GM19463 (cell line): ENCODE data around the gene AMBRA1.

Experiments
- ATAC-seq: cut with Tn5 transposase; IDR thresholded peaks from one replicate; pipeline ENCODE4 v1.9.1; 2021; ENCODE audit warnings: mild to moderate bottlenecking, moderate library complexity; ENCODE audit not compliant: unreplicated experiment

The AMBRA1 gene

DNA sequence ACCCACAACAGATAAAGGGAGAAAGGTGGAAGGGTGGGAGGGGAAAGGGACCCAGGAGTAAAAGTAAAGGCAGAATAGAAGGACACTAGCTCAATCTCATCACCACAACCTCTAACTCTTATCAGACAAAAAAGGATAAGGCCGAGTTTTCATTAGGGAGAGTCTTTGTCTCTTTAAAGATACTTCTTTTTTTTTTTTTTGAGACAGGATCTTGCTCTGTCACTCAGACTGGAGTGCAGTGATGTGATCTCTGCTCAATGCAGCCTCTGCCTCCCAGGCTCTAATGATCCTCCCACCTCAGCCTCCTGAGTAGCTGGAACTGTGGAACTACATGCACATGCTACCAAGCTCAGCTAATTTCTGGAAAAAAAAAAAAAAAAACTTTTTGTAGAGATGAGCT is 116.7 kb downstream of the AMBRA1 start:
- ATAC-seq, result no peak

DNA sequence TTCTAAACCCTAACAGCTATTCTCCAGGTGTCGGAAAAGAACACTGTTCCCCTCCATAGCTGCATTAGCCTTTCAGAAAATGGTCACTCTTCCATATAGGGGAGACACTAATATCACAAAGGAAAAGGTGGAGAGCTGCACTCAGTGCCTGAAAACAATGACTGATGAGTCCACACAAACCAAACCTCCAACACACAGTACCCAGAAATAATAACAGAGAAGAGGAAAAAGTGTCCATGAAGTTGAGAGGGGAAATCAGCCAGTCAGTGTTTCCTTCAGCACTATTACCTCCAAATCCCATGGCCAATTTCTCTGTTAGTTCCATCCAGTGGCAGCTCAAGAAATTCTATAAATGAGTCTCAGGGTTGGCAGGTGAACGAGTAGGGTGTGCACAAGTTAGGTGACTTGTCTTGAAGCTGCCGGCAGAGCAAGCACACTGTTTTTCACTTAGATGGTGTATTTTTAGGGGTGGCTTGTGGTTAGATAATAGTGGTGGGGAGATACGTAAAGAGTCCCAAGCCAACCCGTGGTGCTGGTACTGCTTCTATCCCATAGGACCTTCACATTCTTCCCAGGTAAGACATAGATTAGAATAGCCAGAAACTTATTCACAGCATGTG is 117.8 kb downstream of the AMBRA1 start:
- ATAC-seq, result no peak

DNA sequence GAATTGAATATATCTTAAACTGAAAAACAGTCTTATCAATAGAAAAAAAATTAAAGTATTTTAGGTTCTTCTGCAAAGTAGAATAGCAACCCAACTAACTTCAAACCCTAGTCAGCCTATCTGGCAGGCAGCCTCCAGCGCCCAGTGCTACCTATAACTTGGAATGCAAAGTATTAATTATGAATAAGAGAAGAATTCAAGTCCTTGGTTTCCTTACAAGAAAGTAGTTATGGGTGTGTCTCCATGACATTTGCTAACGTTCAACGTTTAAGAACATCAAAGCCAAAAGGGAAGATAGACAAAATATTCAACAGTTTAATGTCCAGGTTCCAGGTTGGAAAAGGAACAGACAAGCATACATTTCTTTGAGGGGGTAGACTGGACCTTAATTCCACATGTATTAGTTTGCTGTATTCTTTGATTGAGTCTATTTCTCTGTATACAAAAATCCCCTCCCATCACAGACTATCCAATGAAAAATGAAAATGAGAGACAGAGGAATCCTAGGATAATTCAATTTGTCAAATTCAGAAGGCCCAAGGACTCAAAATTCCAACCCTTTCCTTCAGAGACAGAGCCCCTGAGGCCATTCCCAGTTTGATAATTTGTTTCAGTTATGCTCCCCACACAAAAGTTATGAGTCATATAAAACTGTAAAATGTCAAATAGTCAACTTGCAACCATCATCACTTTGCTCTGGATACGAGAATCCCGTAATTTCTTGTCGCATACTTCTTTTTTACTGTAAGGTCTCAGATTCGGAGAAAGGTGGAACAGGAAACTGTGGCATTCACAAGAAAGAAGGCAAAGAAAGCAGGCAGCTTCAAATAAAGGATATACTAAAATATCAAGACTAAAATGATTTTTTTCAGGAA is 118.5 kb downstream of the AMBRA1 start:
- ATAC-seq, result no peak

DNA sequence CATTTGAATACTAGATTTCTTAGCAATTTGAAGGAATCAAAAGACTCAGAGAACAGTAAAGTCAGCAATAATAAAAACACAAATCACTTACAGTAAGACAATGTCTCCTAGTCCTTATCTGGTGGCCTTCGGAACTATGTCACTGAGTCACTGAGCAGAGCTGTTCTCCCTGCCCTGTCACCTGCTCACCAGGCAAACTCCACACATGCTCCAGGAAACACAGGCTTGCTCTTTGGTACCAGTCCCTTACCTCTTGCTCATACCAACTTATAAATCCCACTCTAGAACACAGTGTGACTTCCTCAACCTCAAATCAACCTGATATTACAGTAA is 121.2 kb downstream of the AMBRA1 start:
- no peak for ATAC-seq

DNA sequence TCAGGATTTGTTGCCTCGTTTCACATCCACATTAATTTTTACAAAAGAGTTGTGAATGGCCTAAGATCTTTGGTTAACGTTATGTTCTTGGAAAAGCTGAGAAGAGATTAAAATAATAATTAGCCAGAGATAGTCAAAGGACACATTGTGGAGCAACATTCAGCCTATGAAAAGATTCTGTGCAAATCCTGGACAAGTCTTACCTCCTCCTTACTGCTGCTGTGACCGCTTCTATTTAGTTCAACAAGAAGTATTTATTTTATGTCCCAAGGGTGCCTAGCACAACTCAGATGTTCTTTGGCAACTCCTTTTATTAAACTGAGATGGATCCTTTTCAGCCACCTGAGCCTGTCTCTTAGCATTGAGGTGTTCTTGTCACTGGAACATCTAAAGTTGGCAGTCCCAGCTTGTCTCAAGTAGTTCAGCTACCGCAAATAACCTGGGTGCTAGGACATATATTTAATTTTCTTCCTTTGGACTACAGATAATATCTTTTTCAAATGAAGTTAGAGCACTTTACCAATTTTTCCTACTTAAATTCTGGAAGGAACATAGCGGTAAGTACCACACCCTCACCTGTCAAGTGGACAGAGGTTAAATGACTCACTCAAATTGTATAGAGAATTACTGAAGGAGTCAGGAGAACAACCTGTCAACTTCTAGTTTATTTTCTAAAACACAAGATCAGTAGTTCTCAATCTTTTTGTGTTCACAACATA is 121.7 kb downstream of the AMBRA1 start:
- no peak for ATAC-seq

DNA sequence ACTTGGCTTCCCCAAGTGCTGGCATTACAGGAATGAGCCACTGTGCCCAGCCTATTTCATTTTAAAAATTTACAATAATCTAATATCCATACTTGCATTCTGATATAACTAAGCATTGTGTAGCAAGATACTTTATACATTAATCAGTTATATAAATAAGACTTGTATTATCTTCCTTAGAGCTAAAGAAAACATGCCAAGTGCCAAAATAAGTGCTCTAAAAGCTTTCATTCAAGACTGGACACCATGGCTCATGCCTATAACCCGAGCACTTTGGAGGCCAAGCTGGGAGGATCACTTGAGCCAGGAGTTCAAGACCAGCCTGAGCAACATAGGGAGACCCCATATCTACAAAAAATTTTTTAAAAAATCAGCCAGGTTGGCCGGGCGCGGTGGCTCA is 123.9 kb downstream of the AMBRA1 start:
- ATAC-seq, result no peak

DNA sequence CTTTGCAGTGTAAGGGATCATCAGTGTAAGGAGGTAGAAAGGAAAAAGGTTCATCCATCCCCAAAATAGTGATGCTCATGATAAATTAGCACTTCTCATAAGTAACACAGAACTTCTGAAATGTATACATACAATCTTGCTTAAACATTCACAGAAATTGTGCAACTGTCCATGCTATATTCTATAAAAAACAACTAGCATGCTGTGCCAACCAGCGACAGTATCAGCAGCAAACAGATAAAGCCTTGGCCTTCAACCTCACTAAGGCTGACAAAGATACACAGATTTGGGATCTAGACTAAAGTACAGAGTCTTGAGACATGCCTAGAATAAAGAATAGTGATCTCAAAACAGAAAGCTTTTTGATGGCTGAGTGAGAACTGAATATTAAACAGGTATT is 128.1 kb downstream of the AMBRA1 start:
- no peak for ATAC-seq

DNA sequence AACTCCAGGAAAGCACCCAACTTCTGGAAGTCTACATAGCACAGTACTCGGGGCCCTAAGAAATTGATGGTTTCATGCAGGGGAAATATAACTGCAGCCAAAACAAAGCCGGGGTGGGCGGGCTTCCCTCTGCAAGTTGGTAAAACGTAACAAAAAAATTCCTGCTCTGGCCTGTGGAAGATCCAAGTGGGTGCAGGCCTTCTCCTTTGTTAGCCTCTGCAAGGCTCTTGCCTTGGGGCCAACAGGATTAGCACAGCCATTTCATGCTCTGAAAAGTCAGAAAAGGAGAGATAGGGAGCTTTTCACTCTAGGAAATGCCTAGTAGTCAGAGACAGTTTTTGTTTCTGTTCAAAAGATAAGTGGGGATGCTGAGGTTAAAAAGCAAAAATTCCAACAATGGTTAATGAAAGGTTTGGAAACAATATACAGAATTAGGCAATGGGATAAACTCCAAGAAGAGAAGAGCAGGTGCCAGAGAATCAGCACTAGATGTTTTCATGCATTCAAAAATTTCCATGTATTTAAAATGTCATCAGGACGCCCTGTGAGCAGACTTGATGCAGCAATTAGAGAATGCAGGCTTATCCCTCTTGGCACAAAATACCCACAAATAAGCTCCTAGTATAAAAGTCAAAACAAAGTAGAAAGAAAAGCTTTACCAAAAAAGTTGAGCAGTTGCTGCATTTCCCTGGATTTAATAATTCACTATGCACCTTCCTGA is 130.0 kb downstream of the AMBRA1 start:
- no peak for ATAC-seq

DNA sequence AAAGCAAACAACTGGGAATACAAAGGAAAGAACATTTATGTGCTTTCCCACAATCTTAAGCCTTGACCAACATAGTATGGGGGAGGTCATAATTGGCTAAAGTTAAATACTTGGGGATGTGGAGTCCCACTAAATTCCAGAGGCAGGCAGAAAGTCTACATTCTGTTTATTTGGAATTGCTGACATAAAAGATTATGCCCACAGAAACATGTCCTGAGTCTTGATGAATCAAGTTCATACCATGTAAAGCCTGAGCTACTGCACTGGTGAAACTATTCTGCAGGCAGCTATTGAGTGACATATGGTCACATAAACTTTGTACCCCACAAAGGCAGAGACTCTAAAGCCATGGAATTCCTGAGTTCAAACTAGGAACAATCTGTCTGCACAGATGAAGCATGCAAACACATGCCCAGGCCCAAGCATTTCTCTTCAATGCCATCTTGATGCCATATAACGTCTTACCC is 132.3 kb downstream of the AMBRA1 start:
- no peak for ATAC-seq

DNA sequence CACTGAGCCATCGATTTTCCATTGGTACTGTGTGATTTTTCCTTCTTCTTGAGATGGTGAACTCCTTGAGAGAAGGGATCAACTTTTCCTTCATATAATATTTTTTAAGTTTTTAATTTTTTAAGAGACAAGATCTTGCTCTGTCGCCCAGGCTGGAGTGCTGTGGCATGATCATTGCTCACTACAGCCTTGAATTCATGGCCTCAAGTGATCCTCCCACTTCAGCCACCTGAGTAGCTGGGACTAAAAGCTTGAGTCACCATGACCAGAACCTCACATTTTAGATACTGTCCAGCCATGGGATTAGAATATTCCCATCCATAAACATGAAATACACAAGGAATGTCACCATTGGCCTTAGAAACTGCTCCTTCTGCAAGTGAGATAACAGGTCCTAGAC is 135.3 kb downstream of the AMBRA1 start:
- no peak for ATAC-seq

DNA sequence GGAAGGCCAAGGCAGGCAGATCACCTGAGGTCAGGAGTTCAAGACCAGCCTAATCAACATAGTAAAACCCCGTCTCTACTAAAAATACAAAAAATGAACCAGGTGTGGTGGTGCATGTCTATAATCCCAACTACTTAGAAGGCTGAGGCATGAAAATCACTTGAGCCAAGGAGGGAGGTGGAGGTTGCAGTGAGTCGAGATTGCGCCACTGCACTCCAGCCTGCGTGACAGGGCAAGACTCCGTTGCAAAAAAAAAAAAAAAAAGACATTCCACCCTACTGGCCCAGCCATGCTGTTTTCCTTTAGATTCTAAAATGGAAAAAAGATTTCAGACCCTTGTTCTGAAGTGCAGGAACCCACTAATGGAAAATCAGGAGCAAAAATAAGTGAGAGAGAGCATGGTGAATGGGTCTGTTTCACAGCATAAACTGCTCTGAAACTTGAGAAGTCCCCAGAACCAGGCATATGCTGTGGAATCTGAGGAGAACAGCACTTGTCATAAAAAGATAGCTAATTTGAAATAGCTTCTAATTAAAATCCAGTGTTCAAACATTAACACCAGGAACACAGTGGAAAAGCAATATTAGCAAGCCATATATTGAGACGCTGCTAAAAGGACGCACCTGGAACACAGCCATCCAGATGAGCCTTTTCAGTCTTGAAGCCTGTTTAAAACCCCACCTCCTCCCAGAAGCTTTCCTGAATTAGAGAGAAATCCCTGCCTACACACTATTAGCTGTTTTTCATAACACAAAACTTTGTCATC is 136.0 kb downstream of the AMBRA1 start:
- no peak for ATAC-seq

DNA sequence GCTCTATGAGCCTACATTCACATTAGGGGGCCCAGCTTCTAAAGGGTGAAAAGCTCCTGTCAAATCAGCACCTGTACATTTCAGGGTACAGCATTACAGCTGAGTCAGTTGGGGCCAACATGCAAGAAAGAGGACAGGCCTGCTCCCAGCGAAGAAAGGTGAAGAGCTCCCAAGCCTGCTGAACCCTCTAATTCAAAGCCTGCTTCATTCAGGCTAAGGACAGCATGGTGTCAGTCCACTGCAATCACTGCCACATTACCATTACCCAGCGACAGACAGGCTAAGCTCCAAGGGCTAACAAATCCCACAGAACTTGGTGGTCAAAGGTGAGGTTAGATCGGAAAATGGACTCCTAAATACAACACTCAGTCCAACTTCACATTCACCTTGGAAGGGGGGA is 136.8 kb downstream of the AMBRA1 start:
- ATAC-seq, result no peak

DNA sequence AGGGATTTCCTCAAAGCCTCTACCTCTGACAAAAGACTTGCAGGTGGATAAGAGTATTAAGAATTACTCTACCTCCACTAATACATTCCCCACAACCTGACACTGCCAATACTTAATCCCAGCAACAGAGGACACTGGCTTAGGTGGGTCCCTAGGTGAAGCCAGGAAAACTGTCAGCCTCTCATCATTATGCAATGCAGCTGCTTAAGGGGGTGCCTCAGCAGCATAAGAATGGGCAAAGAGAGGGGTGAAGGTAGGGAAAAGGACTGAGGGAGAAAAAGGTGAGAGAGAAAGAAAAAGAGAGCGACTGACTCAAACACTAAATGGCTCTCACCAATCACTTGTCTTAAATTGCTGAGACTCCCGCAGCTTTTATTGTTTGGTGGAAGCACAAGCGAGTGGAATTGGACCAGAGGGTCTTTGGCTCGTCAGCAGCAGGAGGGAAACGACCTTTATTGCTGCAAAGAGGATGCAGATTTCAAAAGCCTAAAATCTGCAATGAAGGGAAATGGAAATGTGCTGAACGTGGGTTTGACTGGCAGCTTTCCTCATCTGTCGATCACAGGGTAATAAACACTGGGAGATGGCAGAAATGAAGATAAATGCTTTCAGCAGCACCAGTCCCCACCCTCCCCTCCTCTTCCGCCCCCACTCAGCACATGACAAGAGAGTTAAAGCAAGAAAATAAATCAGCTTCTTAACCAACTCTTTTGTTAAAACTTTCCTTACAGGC is 137.4 kb downstream of the AMBRA1 start:
- no peak for ATAC-seq

DNA sequence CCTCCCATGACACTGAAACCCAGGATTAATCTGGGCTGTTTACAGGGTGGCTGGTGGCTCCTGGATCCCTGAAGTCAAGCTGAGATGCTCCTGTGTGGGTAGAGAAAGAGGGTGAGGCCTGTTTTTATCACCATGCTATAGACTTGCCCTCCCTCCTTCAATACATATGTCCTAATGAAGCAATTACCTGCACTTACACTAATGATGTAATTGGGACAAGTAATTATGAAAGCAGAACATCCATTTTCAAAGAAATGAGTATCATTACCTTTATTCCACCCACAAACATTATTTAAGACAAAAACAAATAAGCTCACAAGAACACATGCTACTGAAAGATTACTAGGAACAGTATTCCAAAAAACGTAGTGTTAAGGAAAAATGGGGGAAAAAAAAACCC is 138.0 kb downstream of the AMBRA1 start:
- ATAC-seq, result no peak

DNA sequence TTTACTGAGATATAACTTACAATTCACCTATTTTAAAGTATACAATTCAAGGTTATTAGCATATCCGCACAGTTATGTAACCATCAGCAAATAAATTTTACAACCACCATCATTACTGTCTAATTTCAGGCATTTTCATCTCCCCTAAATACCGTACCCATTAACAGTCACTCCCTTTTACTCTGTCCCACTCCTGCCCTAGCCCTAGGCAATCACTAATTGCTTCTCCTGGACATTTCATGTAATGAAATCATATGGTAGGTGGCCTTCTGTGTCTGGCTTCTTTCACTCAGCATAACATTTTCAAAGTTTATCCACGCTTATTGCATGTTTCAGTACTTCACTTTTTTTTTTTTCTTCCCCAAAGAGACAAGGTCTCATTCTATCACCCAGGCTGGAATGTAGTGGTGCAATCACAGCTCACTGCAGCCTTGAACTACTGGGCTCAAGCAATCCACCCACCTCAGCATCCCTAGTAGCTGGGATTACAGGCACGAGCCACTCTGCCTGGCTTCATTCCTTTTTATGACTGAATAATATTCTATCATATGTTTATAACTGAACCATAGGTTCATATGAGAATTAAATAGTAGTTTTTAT is 140.8 kb downstream of the AMBRA1 start:
- ATAC-seq, result no peak

DNA sequence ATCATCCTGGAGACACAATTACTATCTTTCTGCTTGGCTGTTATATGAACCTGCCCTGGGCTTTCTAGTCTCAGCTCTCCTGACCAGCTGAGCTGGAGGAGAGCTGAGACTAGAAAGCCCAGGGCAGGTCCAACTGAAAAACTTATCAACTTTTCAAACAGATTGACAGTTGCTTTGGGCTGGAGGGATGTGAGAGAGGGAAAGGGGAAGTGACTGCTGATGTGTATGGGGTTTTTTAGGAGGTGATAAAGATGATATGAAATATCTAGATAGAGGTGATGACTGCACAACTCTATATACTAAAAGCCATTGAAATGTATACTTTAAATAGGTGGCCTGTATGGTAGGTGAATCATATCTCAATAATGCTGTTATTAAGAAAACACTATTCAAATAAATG is 142.1 kb downstream of the AMBRA1 start:
- no peak for ATAC-seq

DNA sequence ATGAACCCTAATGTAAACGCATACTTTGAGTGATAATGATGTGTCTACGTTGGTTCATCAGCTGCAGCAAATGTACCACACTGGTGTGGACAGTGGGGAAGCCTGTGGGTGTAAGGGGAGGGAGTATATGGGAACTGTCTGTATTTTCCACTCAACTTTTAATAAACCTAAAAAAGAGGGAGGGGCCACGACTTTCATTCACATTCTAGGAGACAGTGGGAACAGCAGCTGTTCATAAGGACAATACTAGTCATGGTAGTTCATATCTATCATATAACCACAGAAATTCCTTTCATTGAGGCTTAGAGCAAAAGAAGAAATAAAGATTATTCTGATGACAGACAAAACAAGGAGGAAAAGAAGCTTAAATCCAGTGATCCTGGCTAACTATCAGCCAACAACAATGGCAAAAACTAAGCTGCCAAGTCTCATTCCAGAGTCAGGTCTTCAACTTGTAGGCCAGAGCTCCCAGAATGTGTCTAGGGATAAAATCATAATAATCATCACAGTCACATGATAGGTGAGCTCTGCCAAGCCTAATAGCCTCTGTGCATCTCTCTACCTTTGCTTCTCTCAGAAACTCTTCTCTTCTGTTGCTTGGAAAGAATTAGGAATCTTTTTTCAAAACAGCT is 142.9 kb downstream of the AMBRA1 start:
- ATAC-seq, result no peak

DNA sequence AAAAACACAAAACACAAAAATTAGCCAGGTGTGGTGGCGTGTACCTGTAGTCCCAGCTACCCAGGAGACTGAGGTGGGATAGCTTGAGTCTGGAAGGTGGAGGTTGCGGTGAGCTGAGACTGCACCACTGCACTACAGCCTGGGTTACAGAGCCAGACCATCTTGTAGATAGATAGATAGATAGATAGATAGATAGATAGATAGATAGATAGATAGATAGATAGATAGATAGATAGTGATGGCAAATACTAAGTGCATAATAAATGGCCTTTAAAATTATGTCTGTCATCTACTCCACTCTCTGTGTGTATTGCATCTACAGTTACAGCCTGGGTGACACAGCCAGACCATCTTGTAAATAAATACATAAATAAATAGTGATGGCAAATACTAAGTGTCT is 146.3 kb downstream of the AMBRA1 start:
- no peak for ATAC-seq
